ENCODE data around the gene WDR90. TPM values are rescaled to one million over a fixed set of nuclear protein-coding genes. Genes with fewer than 3 reads are reported as not detected.

The WDR90 gene
- total RNA-seq, 4 donors from 2014 or later = 6.7 to 30.1 (median 8.4) TPM

- TF ChIP-seq, protein P1, sequence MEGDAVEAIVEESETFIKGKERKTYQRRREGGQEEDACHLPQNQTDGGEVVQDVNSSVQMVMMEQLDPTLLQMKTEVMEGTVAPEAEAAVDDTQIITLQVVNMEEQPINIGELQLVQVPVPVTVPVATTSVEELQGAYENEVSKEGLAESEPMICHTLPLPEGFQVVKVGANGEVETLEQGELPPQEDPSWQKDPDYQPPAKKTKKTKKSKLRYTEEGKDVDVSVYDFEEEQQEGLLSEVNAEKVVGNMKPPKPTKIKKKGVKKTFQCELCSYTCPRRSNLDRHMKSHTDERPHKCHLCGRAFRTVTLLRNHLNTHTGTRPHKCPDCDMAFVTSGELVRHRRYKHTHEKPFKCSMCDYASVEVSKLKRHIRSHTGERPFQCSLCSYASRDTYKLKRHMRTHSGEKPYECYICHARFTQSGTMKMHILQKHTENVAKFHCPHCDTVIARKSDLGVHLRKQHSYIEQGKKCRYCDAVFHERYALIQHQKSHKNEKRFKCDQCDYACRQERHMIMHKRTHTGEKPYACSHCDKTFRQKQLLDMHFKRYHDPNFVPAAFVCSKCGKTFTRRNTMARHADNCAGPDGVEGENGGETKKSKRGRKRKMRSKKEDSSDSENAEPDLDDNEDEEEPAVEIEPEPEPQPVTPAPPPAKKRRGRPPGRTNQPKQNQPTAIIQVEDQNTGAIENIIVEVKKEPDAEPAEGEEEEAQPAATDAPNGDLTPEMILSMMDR (IDR thresholded peaks at IDR 0.05; ENCODE audit: low read depth) = no peak
Observed at GRCh38 chr16:642189-643049, 6.7 kb upstream of the WDR90 start.

- TF ChIP-seq, protein P1 (IDR thresholded peaks at IDR 0.05; ENCODE audit: low read depth) = no peak
Observed at GRCh38 chr16:643050-643368, 6.2 kb upstream of the WDR90 start.

- TF ChIP-seq, protein P1 (IDR thresholded peaks at IDR 0.05; ENCODE audit: low read depth) = no peak
Observed at GRCh38 chr16:644556-644955, 4.6 kb upstream of the WDR90 start.

DNA sequence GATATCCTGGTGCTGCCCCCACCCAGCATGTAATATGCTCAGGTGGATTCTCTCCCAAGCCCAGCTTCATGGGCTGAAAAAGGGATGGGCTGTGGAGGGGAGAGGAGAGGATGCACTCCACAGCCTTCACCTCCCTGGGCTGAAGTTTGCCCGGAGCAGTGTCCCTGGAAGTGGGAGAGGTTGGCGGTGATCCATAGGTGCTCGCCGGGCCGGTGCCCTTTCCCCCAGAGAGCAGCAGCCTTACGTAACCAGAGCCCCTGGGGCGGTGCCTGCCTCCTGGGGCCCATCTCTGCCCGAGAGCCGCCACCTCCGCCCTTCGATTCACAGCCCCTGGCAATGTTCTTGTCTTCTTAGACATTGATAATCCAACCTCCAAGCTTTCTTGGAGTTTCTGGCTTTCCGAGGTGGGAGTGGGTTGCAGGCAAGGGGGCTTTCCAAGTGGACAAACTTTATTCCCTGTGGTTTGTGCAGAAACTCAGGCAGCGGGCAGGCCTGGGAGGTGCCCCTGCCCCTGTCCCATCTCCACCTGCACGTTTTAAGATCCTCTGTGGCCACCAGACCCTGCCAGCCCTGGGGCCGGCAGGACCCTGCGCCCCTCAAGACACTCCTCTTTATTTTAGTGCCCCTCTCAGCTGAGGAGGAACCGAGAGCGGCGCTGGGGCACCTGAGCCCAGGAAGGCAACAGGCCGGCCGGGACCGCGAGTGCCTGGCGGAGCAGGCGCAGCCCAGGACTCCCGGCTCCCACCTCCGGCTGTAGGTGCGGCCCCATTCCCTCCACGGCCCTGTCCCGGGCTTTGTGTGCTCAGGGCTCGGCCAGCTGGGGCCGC is 3.1 kb upstream of the WDR90 start:
- TF ChIP-seq, protein P1 (IDR thresholded peaks at IDR 0.05; ENCODE audit: low read depth) = no peak

DNA sequence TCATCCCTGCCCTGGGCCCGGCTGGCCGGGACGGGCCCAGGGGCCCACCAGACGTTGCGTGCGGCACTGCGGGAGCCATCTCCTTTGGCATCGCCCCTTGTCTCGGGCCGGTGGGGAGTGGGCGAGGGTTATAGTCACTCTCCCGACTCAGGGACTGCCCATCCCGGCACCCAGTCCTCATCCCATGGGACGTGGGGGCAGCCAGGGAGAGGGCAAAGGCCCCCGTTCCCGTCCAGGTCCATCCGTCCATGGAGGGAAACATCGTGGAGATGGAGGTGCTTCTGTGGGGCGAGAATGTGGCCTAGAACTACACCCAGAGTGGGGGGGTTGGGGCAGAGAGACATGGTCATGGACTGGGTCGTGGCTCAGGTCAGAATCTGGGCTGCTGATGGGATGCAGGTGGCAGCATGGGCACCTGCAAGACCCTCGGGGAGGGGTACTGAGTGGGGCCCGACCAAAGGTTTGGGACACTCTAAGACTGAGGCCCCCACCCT is 2.4 kb upstream of the WDR90 start:
- TF ChIP-seq, protein P1 (IDR thresholded peaks at IDR 0.05; ENCODE audit: low read depth) = no peak

- TF ChIP-seq, protein P1 (IDR thresholded peaks at IDR 0.05; ENCODE audit: low read depth) = no peak
Observed at GRCh38 chr16:647173-647902, 1.8 kb upstream of the WDR90 start.
